Calu3 (cell line): ENCODE measurements around the gene GFRA1. TPM values are rescaled to one million over a fixed set of nuclear protein-coding genes. Genes with fewer than 3 reads are reported as not detected.

Experiments used
- BruUV-seq: library from RNA; stranded (reverse); fragments of 400-500 nt; replicated peaks from 2 replicates; lab custom pipeline; 2021; lab: Mats Ljungman, UMichigan
- CTCF ChIA-PET: fragments of 300-600 bp; sonication (Branson Sonifier 250); formaldehyde crosslinking; loops from one replicate; lab custom pipeline; 2022; ENCODE audit warnings: antibody characterized with exemption; lab: Charles Lee
- DNase-seq: peaks from one replicate; pipeline ENCODE4 v3.0.0; 2022
- H3K27ac Mint-ChIP-seq: one replicate; pipeline ENCODE4 v1.8.0; 2022; ENCODE audit warnings: mixed read lengths; ENCODE audit not compliant: unreplicated experiment
- H3K27me3 Mint-ChIP-seq: one replicate; pipeline ENCODE4 v1.8.0; 2022; ENCODE audit warnings: mixed read lengths; ENCODE audit not compliant: unreplicated experiment
- H3K36me3 Mint-ChIP-seq: one replicate; pipeline ENCODE4 v1.8.0; 2022; ENCODE audit warnings: mild to moderate bottlenecking, moderate library complexity, mixed read lengths; ENCODE audit not compliant: insufficient read depth, unreplicated experiment
- H3K4me1 Mint-ChIP-seq: one replicate; pipeline ENCODE4 v1.8.0; 2022; ENCODE audit warnings: mild to moderate bottlenecking, low read depth, mixed read lengths; ENCODE audit not compliant: unreplicated experiment
- H3K4me3 Mint-ChIP-seq: one replicate; pipeline ENCODE4 v1.8.0; 2022; ENCODE audit warnings: mild to moderate bottlenecking, low read depth, moderate library complexity, mixed read lengths; ENCODE audit not compliant: unreplicated experiment
- H3K9me3 Mint-ChIP-seq: one replicate; pipeline ENCODE4 v1.8.0; 2022; ENCODE audit warnings: low read depth, mixed read lengths; ENCODE audit not compliant: unreplicated experiment
- intact Hi-C: fragments of 100-400 bp; cut with micrococcal nuclease; formaldehyde crosslinking; loops from one replicate; pipeline ENCODE4 v1.10.0; 2022; ENCODE audit not compliant: unreplicated experiment
- total RNA-seq: library from RNA; stranded (reverse); gene quantifications from 2 replicates; pipeline ENCODE4 v1.2.3, GENCODE V29; 2022
- TF ChIP-seq, protein P1 (sequence below): fragments of 200-600 bp; IDR thresholded peaks from one replicate; pipeline ENCODE4 v1.8.0; 2022; ENCODE audit warnings: antibody characterized with exemption; ENCODE audit not compliant: unreplicated experiment

The GFRA1 gene
- total RNA-seq, 1 experiment from 2014 or later, result not detected

DNA sequence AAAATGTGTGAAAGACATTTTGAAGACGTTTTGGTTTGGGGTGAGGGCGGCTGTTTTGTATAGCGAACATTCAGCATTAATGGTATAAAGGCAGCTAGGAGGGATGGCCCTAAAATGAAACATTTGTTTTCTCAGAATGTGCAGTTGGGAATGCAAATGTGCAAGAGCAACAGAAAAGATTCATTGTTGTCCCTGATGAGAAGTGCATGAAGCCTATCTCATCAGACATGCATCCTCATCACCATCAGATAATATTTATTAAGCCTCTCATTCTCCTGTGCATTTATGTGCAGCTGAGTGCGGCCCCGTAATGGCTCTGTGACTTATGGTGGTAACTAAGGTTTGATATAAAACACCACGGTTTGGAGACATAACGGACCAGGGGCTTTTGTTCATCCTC is 199.5 kb downstream of the GFRA1 start:
- TF ChIP-seq, protein P1, sequence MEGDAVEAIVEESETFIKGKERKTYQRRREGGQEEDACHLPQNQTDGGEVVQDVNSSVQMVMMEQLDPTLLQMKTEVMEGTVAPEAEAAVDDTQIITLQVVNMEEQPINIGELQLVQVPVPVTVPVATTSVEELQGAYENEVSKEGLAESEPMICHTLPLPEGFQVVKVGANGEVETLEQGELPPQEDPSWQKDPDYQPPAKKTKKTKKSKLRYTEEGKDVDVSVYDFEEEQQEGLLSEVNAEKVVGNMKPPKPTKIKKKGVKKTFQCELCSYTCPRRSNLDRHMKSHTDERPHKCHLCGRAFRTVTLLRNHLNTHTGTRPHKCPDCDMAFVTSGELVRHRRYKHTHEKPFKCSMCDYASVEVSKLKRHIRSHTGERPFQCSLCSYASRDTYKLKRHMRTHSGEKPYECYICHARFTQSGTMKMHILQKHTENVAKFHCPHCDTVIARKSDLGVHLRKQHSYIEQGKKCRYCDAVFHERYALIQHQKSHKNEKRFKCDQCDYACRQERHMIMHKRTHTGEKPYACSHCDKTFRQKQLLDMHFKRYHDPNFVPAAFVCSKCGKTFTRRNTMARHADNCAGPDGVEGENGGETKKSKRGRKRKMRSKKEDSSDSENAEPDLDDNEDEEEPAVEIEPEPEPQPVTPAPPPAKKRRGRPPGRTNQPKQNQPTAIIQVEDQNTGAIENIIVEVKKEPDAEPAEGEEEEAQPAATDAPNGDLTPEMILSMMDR, result no peak
- no peaks in the 10 kb centered on the region for H3K36me3 Mint-ChIP-seq
- BruUV-seq, result no TSS peak
- H3K9me3 Mint-ChIP-seq, result no peaks in the 10 kb centered on the region
- no peaks in the 10 kb centered on the region for H3K27me3 Mint-ChIP-seq
- CTCF ChIA-PET, result no interaction called here
- intact Hi-C loops, result no loop called here
- H3K4me1 Mint-ChIP-seq, result no peaks in the 10 kb centered on the region
- DNase-seq, result no peak
- H3K27ac Mint-ChIP-seq, result no peak overlapping the region
- H3K4me3 Mint-ChIP-seq, result no peak overlapping the region

DNA sequence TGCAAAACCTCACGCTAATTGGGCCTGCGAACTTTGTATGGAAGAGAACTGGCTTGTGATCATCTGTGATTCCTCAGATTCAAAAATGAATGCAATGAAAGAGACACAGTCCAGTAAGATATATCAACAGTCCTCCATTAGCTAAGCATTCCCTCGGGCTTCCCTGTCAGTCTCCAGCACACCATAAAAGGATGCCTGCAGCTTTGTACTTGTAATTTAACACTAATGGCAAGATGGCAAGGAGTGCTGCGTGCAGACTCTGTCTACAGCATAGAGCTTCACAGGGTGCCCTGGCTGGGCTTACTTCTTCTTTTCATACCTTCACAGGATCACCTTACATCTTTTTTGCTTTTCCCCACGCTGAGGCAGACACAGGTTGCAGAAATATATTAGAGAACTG is 200.0 kb downstream of the GFRA1 start:
- TF ChIP-seq, protein P1, result no peak
- no peaks in the 10 kb centered on the region for H3K9me3 Mint-ChIP-seq
- no peaks in the 10 kb centered on the region for H3K36me3 Mint-ChIP-seq
- CTCF ChIA-PET, result no interaction called here
- no peak for DNase-seq
- BruUV-seq, result no TSS peak
- H3K4me3 Mint-ChIP-seq, result no peak overlapping the region
- H3K4me1 Mint-ChIP-seq, result no peaks in the 10 kb centered on the region
- H3K27me3 Mint-ChIP-seq, result no peaks in the 10 kb centered on the region
- H3K27ac Mint-ChIP-seq, result no peak overlapping the region
- intact Hi-C loops, result no loop called here

DNA sequence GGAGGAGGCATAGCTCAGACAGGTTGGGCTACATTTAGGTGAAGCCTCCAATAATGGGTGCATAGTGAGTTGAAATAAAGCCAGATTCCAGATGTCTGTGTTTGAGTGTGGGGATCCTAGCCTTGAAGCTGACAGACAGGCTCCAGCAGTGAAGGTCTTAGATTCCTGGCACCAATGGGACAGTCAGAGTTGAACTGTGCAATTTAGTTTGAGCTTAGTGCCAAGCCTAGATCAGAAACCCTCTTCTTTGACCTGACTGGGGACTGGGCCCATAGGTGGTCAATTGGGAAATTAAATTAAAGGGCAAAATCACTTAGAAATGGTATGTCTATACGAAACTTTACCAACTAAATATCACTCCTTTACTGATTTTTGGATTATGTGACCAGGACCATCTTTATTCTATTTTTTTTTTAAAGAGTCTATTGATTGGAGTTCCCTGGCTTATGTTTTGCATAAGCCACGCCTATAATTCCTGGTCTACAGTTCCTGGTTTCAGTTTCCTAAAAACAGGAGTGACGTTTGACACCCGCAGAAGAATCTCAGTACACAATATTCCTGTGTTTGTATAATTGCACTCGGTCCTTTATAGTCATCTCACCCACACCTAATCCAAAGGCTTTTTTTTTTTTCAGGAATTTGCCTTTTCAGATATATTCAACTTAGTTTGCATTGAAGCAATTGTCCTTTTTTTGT is 201.4 kb downstream of the GFRA1 start:
- intact Hi-C loops, result no loop called here
- TF ChIP-seq, protein P1, result no peak
- H3K4me1 Mint-ChIP-seq, result no peaks in the 10 kb centered on the region
- H3K9me3 Mint-ChIP-seq, result no peaks in the 10 kb centered on the region
- no peak overlapping the region for H3K4me3 Mint-ChIP-seq
- no peaks in the 10 kb centered on the region for H3K36me3 Mint-ChIP-seq
- BruUV-seq, result no TSS peak
- H3K27me3 Mint-ChIP-seq, result no peaks in the 10 kb centered on the region
- H3K27ac Mint-ChIP-seq, result no peak overlapping the region
- CTCF ChIA-PET, result no interaction called here
- no peak for DNase-seq

DNA sequence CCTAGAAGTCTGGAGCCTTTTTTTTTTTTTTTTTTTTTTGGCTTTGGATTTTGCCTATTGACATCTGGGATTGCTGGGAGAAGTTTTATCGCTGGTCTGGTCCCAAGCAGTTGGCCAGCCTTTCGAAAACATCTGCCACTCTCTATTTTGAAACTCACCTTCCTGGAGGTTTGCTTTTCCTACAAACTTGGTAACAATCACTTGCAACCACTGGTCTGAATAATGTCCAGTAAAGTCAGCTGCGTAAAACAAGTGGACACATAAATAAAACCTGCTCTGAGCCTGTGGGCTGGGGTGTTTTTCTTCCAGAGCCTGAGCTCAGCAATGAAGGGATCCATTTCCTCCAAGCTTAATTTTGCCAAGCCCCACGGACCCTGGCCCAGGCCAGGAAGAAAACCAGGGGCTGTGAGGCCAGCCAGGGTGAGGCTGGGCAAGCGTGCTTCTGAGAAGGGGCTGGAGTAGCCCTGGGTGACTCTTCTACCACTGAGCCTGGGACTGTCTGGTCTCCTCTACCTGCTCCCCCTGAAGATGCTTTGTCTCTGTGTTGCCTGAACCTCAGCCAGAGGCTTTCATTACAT is 202.2 kb downstream of the GFRA1 start:
- Mint-ChIP-seq H3K9me3 (no peaks in the 10 kb centered on the region), H3K4me3 (no peak overlapping the region), H3K36me3 (no peaks in the 10 kb centered on the region), H3K27ac (no peak overlapping the region), H3K27me3 (no peaks in the 10 kb centered on the region), H3K4me1 (no peaks in the 10 kb centered on the region)
- intact Hi-C loops, result no loop called here
- no TSS peak for BruUV-seq
- TF ChIP-seq, protein P1, result no peak
- CTCF ChIA-PET, result interaction anchor here (0.6 kb wide), 1 partner anchor 1328 kb away, joined by 3 read pairs; no protein-coding TSS in a partner anchor
- DNase-seq, result no peak
